Stimulated activated CD8-positive, alpha-beta memory T cell treated with anti-CD3 and anti-CD28 coated beads, Interleukin-7, amount 100 ng/mL, for 48 hours (primary cell): Measurements from ENCODE around the gene OLFM1.

Experiments
- DNase-seq, 2 donors: peaks; one replicate each; pipeline ENCODE4 v3.0.0-alpha.2; 2020; ENCODE audit warnings: low read depth in 1 of 2; ENCODE audit errors: extremely low read depth in 1 of 2

OLFM1 gene

DNA sequence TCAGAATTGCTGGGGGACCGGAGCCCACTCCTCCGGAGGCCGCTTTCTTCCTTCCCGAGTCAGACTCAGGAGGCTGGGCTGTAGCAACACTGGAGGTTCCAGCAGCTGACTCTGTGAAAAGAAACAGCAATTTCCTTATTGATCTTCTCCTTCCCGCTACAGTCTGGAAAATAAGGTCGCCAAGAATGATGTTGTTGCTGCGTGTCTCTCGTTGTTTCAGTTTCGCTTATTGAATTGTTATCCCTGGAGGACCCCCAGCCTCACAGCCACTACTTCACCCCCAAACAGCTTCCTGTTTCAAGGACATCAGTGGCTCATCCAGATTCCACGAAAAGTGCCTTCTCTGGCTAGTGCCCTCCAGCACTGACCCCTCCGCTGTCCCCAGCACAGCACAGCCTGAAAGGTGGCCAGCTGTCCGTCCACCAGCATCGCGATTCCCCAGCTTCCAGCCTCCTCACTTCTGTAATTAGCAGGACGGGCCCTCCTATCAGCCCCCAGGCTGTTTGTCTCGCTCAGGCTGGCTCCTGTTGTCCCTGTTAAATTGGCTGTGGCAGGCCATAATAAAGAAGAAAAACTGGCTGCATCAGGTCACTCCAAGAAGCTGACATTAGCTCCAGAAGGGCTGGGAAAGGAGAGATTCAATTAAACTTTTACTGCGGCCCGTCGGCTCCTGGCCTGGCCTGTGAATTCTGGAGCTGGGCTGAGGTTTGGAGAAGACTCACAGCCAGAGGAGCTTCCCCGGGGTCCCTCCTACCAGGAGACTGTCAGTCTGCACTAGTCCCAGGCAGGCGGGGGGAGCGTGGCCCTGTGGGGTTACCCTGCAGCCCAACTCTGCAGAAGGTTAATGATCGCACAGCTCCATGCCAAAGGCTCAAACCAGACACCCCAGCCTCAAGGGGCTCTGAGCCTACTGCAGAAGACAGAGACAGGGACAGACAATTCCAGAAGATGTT is 40.5 kb downstream of the OLFM1 start:
- DNase-seq: no peak

DNA sequence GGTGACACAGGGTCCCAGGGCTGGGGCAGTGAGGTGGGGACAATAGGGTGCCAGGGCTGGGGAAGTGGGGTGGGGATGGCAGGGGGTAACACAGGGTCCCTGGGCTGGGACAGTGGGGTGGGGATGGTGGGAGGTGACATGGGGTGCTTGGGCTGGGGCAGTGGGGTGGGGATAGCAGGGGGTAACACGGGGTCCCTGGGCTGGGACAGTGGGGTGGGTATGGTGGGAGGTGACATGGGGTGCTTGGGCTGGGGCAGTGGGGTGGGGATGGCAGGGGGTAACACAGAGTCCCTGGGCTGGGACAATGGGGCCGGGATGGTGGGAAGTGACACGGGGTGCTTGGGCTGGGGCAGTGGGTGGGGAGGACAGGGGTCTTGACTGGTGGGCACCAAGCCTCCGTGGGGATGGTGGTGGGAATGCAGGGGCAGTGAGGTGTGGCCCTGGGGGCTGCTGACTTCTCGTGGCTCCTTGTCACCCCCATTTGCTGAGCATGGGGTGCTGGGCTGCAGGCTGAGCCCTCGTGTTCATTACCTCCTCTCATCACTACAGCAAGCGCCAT is 41.7 kb downstream of the OLFM1 start:
- no peak for DNase-seq

DNA sequence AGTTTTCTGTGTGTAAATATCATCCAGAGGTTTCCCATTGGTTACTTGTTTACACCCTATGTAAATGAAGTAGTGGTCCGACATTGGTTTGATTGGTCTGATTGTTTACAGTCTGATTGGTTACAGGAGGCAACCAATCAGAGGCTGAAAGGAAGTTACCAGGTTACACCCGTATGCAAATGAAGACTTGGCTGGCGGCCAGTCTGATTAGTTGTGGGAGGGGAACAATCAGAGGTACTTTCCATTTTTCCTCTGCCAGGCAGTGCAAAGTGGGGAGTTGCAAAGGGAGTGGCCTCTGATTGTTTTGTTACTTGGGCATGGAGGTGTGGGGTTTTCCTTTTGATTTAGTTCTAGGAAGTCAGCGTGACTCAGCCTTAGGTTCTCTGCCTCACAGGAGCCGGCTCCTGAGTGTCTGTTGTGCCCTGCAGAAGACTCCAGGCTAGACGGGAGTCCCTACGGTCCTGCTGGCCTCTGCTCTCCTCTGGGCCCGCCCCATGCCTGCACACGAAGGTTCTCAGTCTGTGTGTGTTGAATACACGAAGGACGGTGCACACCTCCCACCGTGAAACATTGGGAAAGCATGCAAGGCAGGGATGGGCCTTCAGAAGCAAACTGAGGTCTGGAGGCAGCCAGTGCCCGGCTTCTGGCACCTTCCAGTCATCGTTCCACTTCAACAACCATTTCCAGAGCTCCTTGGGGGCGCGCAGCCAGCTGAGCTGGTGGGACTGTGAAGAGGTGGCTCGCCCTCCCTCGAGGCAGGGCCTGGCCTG is 42.9 kb downstream of the OLFM1 start:
- peak in 1 of 2 donors; percentile 19 for DNase-seq

DNA sequence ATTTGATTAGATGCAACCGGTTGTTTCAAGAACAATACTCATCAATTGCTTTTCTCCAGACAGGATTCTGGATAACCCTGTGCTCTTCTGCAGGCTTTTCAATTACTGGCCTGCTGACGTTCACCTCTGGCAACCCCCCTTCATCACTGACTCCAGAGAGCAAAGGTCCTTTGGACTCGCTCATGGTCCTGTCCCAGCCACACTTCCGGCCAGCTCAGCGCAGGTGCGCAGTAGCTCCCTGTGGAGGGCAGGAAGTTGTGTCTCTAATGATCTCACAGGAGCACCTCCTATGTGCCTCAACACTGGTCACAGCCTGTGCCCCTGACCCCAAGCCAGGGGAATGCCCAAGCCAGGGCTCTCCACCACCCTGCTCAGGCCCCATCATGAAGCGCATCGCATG is 44.0 kb downstream of the OLFM1 start:
- DNase-seq: no peak

DNA sequence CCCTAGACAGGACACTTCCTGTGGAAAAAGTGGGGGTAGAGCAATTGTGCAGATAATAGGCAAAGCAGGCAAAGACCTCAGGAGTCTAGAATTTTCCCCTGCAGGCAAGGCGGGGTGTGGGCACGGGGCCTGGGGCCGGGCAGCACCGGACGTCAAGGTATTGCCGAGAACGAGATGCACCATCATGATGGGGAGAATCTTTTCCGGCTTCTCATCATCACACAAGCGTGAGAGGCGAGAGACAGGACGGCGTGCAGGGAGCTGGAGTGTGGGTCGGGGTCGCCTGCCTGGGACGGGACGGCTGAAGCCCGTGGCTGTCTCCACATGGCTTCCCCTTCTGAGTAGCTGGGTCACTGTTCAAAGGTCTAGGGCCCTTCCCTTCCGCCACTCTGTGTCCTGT is 44.5 kb downstream of the OLFM1 start:
- no peak for DNase-seq

DNA sequence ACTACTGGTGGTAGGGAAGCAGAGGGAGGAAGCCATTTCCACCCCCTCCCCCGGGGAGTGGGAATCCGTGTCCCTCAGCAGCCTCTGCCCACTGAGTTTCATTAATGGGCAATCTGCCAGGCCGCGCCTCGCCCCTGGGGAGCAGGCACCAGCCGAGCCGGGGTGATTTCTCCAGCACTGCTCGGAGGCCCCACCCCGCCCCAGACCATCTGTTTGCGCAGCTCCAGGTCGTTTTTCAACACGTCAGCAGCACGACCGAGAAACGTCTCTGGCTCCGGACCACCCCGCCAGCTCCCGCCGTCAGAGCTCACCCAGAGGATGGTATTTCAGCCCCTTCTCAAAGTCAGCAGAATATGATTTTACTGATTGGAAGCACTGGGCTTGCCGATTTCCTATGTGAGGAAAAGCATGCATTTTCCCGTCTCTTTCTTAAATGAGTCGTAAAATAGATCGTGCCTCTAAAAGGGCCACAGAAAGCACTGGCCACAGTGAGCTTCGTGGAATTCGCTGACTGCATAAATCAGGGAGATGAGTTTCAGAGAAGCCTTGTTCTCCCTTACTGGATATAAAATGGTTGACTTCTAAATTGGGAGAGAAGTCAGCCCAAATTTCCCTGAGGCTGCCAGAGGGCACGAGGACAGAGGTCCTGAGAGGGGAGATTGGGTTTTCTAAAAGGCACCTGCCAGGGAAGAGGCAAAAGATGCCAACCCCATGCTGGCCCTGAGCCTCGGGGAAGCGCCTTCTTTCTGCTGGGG is 47.0 kb downstream of the OLFM1 start:
- no peak for DNase-seq

DNA sequence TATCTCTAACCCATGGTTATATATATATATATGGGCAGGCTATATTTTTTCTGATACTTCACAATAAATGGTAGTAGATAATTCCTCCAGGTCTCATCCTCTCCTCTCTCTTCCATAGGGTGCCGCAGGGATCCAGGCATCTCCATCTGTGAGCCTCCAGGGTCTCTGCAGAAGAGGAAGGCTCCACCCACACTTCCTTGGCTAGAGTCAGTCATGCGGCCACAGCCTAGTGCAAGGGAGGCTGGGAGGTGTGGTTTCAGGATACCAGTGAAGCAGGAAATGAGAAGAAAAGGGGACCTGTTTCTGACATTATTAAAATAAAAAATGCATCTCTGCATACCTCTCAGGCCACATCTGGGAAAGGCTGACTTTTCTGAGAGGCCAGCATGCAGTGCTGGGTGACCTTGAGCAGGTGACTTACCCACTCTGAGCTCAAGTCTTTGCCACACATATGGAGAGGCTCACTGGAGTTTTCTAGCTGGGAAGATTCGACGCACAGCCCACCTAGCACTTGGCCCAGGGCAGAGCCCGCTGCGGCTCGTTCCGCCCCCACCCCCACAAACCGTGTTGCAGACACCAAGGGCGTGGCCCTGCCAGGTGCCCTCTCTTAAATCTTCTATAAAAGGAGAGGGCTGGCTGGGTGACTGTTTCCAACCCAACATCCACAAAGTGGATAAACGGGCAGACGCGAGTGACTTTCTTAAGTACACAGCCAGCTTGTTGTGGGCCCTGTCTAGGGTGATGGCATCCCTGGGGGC is 47.9 kb downstream of the OLFM1 start:
- DNase-seq: no peak

DNA sequence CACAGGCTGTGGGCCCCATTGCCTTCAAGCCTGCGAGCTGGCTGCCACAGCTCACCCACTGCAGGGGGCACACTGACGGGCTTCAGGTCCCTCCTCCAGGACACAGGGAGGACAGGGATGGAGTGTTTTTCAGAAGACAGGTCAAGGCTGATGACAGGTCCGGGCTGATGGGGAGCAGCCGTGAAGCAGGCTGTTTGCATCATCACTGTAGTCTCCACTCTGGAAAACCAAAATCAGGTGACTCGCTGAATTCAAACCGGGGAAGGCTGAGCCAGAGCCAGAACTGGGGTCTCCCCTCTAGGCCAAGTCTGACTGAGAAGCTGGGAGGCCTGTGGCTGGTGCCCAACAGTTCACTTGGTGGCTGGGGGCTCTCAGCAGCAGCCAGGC is 48.5 kb downstream of the OLFM1 start:
- no peak for DNase-seq

DNA sequence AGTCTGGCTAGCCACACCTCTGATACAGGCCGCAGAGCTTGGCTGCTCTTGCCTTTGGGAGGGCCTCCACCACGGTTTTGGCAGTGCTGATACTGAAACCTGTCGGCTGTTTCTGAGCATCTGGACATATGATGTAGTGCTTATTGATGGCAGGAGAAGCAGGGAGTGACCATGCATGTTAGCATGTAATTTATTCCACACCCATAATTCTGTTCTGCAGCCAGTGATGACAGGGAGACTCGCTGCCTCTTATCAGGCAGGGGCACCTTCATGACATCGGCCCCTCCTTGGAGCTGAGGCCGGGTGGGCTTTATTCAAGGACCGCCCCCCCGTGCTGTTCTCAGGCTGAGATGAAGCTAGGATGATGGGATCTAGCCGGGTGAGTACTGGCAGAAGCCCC is 49.0 kb downstream of the OLFM1 start:
- DNase-seq: no peak

DNA sequence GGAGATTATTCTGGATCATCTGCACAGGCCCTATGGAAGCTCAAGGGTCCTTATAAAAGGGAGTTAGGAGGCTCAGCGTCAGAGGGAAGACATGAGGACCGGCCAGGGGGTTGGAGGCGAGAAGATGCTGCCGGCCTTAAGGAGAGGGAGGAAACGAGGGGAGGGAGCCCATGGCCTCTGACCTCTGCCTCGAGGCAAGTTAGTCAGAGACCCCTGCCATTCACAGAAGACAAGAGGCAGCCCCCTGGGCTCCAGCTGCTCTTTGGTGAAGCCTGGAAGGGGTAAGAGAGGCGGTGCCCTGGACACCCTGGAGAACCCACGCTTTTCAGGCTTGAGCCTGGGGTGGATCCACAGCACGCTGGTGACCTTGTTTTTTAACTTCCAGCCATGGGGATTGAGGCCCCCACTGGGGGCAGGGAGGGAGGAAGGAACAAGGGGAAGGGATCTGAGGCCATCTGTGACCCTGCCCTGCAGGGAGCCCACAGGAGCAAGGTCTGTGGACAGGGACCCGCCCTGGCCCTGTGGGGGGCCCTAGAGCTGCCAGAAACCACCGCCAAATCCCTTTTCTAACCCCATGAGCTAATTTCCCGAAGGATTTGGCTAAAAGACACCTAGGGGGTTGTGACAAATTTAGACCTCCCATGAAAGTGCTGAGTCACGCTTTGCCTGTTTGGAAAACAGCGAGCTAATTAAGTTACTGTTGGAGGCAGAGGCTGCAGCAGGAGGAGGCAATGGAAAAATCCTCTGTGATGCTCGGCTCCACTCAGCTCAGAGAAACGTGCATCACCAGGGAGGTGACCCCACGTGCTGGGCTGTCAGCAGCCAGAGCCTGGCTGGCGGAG is 49.7 kb downstream of the OLFM1 start:
- no peak for DNase-seq

DNA sequence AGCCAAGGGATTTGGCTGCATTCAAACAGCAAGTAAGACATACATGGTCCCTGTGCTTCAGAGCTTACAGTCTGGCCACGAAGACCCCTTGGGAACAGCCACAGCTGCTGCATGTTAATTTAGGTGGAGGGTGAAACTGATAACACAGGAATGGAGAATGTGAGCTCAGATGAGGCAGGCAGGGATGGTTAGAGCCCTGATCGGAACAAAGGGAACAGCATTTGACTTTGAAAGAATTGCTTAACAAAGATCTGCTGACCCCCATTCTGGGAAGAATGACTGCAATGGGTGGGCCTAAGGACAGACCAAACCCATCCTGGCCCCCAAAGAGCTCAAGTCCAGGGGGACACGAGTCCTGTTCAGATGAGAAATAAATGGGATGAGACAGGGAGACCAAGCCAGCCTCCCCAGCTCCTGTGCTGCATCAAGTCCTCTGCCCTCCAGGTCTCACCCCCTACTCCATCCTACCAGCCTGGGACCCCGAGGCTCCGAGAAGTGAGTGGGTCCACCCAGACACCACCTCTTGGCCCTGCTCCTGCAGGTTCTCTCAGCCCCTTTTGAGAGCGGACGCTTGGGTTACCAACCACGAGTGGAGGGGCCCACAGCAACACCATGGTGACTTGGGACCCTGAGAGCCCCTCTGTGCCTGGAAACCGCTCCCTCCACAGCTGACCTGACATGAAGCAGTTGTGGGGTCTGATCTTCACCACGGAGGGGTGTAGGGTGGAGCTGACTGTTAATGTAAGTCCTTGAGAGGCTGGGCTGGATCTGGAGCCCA is 50.8 kb downstream of the OLFM1 start:
- no peak for DNase-seq

DNA sequence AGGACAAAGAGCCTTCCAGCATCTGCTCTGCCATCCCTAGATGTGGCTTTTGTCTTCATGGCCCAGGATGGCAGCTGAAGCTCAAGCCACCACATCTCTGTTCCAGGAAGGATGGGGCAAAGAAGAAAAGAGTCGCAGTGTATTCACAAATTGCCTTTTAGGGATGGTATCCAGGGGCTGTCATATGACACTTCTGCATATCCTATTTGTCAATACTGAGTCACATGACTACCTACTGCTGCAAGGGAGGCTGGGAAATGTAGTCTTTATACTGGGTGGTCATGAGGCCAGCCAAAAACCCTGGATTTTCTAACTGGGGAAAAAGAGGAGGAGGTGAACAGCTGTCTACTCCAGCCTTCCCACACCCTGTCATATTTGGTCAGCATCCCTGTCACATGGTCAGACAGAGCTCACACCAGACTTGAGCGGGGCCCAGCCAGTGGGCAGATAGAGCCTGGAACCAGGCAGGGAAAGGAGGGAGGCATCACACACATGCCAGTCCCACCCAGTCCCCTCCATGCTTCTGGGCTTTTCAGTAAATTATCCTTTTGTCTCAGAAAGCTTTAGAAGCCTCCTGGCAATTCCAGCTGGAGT is 52.0 kb downstream of the OLFM1 start:
- DNase-seq: no peak

DNA sequence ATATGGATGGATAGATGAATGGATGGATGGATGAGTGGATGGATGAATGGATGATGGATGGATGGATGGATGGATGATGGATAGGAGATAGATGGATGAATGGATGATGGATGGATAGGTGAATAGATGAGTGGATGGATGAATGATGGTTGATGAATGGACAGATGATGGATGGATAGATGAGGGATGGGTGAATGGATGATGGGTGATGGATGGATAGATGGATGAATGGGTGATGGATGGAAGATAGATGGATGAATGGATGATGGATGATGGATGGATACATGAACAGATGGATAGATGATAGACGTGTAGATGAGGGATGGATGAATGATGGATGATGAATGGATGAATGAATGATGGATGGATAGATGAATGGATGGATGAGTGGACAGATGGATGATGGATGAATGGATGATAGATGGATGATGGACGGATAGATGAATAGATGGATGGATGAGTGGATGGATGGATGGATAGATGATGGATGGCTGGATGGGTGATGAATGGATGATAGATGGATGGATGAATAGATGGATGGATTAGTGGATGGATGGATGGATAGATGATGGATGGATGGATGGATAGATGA is 53.8 kb downstream of the OLFM1 start:
- no peak for DNase-seq

DNA sequence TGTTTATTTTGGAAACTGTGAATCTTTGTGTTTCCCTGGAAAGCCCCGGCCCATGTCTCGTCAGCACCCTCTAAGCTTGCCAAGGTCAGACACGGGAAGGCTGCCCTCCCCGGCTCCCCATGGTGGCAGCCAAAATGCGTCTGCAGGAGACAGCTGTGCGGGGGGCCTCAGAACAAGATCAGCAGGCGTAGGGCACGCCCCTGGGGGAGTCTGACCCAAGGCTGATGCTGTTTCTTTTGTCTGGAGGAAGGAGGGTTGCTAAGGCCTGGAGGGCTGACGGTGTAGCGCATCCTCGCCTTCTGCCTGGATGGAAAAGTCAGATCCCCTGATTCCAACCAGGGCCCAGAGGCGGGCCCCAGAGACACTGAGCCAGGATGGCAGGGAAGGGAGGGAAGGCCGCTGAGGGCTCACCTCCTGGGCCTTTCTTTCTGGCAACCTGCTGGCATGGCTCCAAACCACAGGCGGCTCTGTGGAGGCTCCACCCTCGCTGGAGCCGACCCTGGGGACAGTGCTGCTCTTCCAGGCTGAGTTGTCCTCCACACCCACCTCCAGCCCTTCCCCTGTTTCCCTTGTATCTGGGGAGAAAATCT is 57.2 kb downstream of the OLFM1 start:
- DNase-seq: no peak

DNA sequence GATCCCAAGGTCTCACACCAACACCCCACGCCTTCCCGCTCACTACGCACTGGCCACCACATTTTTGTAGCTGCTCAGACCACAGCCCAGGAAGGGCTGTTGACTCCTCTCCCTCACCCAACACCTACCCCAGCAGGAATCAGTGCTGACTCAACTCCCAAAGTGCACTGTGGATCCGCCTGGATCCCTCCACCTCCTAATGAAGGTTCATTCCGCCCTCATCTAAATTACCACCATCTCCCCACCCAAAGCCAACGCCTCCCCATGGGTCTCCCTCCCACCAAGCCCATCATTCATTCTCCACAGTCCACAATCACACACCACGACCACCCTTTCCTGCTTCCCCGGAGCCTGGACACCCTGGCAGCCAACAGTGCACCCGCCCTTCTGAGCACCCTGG is 57.8 kb downstream of the OLFM1 start:
- DNase-seq: no peak

DNA sequence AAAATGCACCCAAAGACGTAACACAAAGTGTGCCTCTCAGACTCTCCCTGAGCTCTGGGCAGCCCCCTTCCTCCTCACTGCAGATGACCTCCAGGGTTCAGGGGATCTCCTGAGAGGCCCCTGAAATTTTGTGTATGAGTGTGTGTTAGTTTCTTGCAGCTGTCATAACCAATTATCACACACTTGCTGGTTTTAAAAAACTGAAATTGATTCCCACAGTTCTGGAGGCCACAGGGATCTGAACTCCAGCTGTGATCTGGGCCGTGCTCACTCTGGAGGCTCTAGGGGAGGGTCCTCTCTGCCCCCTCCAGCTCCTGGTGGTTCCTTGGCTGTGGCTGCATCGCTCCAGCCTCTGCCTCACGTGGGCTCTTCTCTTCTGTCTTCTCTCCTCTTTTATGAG is 58.8 kb downstream of the OLFM1 start:
- no peak for DNase-seq

DNA sequence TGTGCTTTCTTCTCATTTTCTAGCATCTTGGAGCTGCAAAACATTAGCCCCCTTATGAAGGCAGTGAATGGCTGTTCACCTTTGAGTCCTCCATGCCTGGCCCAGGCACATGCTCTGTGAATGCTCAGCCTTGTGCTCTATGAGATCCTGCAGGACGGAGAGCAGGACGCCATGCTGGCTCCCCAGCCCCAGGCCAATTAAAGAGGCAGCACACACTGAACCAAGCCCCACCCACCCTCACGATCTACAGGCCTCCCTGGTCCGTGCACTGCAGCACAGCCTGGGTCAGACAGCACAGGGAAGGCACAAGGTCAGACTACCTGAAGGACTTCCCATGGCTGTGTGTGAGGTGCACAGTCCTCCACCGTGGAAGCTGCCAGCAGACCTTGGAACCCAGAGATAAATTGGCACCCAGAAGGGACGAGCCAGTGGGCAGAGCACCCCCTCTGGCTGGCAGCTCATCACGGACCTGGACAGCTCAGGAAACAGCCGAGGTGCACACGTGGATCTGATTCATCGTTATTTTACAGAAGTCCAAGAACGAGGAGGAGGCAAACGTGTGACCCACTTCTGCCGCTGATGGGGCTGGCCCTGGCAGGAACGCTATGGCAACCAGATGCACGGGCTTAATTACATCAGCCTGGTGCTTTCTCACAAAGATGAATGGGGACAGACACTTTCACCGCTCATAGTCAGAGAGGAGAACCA is 59.5 kb downstream of the OLFM1 start:
- DNase-seq: no peak
